22Rv1 (cell line): Measurements from ENCODE around the gene MCF2L.

Experiments used
- ZFX ChIP-seq: fragments of 450-650 bp; IDR thresholded peaks from 2 replicates; pipeline ENCODE4 v1.6.1; 2017; ENCODE audit warnings: antibody characterized with exemption, borderline replicate concordance
- TF ChIP-seq, protein P1 (sequence below): fragments of 450-650 bp; IDR thresholded peaks from 2 replicates; pipeline ENCODE4 v1.5.1; 2017; ENCODE audit warnings: mild to moderate bottlenecking

DNA sequence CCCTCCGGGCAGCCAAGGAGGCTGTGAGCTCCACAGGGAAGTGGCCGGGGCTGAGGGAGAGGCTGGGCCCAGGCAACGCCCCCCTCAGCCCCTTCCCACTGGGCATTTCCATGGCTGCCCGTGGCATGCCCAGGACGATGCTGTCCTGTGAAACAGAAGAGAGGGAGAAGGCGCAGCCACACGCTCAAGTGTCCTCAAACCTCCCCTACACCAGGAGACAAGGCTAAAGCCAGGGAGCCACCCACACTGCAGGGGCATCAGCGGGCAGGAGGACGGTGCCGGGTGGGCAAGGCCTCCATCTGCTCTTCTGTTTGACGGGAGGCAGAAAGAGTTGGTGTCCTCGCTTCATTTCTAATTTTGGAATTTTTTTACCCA, 175.2 kb downstream of the MCF2L start:
- TF ChIP-seq, protein P1, sequence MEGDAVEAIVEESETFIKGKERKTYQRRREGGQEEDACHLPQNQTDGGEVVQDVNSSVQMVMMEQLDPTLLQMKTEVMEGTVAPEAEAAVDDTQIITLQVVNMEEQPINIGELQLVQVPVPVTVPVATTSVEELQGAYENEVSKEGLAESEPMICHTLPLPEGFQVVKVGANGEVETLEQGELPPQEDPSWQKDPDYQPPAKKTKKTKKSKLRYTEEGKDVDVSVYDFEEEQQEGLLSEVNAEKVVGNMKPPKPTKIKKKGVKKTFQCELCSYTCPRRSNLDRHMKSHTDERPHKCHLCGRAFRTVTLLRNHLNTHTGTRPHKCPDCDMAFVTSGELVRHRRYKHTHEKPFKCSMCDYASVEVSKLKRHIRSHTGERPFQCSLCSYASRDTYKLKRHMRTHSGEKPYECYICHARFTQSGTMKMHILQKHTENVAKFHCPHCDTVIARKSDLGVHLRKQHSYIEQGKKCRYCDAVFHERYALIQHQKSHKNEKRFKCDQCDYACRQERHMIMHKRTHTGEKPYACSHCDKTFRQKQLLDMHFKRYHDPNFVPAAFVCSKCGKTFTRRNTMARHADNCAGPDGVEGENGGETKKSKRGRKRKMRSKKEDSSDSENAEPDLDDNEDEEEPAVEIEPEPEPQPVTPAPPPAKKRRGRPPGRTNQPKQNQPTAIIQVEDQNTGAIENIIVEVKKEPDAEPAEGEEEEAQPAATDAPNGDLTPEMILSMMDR, result no peak
- no peak for TF ChIP-seq ZFX
